ENCODE measurements around the gene PPP1R37. TPM values are rescaled to one million over a fixed set of nuclear protein-coding genes. Genes with fewer than 3 reads are reported as not detected.

Gene PPP1R37
- total and polyA plus RNA-seq, 4 donors, result 1.8 to 10.4 (median 9.3) TPM

GRCh38 chr19:45046355-45046754 is 46.6 kb upstream of the PPP1R37 start:
- TF ChIP-seq RAD21 (IDR thresholded peaks at IDR 0.05), result no peak
- TF ChIP-seq EGR1 (IDR thresholded peaks at IDR 0.05; ENCODE audit: low read depth in 2 of 2), result no peak
- no peak for TF ChIP-seq HNF4A (conservative IDR thresholded peaks at IDR 0.05)
- no peak for TF ChIP-seq YY1 (IDR thresholded peaks at IDR 0.05)
- no peak for TF ChIP-seq REST (IDR thresholded peaks at IDR 0.05)
- no peak for TF ChIP-seq FOXA1 (IDR thresholded peaks at IDR 0.05)
- TF ChIP-seq TAF1 (conservative IDR thresholded peaks at IDR 0.05), result no peak
- TF ChIP-seq MAX (IDR thresholded peaks at IDR 0.05), result no peak
- H3K9ac ChIP-seq (ENCODE audit: low read depth in 1 of 2, low read length in 2 of 2), result peak overlapping the region in 1 of 2 donors; percentile 25
- H3K4me1 ChIP-seq (ENCODE audit: control insufficient read depth in 4 of 4, insufficient read depth in 4 of 4, low read length in 3 of 4), result peaks cover 16 to 79% (median 69%) of the 10 kb centered on the region in 4 donors
- no peaks in the 10 kb centered on the region for H3K9me3 ChIP-seq (ENCODE audit: control insufficient read depth in 4 of 4, low read length in 3 of 4)
- peaks cover 0 to 16% (median 6%) of the 10 kb centered on the region in 4 donors for H3K36me3 ChIP-seq (ENCODE audit: control insufficient read depth in 4 of 4, insufficient read depth in 3 of 4, low read depth in 1 of 4, low read length in 3 of 4)
- no peak for DNase-seq (ENCODE audit: low spot score)
- 62% methylated on average over 7 of the region's 7 CpGs for WGBS
- H3K4me3 ChIP-seq (ENCODE audit: low read depth in 1 of 3, low read length in 3 of 3), result peak overlapping the region in 1 of 3 donors; percentile 27
- H3K27me3 ChIP-seq (ENCODE audit: control insufficient read depth in 4 of 4, insufficient read depth in 4 of 4, low read length in 3 of 4), result no peaks in the 10 kb centered on the region
- H3K27ac ChIP-seq (ENCODE audit: low read depth in 1 of 2, low read length in 2 of 2), result peak overlapping the region; percentile 67 to 78

- 58% methylated on average over 7 of the region's 7 CpGs for WGBS
- H3K27ac ChIP-seq (ENCODE audit: low read depth in 1 of 2, low read length in 2 of 2), result no peak overlapping the region
- no peaks in the 10 kb centered on the region for H3K9me3 ChIP-seq (ENCODE audit: control insufficient read depth in 4 of 4, low read length in 3 of 4)
- peaks cover 16 to 71% (median 65%) of the 10 kb centered on the region in 4 donors for H3K4me1 ChIP-seq (ENCODE audit: control insufficient read depth in 4 of 4, insufficient read depth in 4 of 4, low read length in 3 of 4)
- H3K4me3 ChIP-seq (ENCODE audit: low read depth in 1 of 3, low read length in 3 of 3), result no peak overlapping the region
- no peaks in the 10 kb centered on the region for H3K27me3 ChIP-seq (ENCODE audit: control insufficient read depth in 4 of 4, insufficient read depth in 4 of 4, low read length in 3 of 4)
- TF ChIP-seq RAD21 (IDR thresholded peaks at IDR 0.05) (no peak), SP1 (IDR thresholded peaks at IDR 0.05) (no peak), EGR1 (IDR thresholded peaks at IDR 0.05; ENCODE audit: low read depth in 2 of 2) (no peak), HNF4A (conservative IDR thresholded peaks at IDR 0.05) (no peak), CTCF (IDR thresholded peaks at IDR 0.05; ENCODE audit: low read depth, low read length, missing input control) (no peak), FOXA2 (IDR thresholded peaks at IDR 0.05) (no peak), REST (IDR thresholded peaks at IDR 0.05) (no peak), ZBTB33 (IDR thresholded peaks at IDR 0.05) (no peak)
- H3K36me3 ChIP-seq (ENCODE audit: control insufficient read depth in 4 of 4, insufficient read depth in 3 of 4, low read depth in 1 of 4, low read length in 3 of 4), result peaks cover 0 to 18% (median 2%) of the 10 kb centered on the region in 4 donors
- peak overlapping the region in 1 of 2 donors; percentile 18 for H3K9ac ChIP-seq (ENCODE audit: low read depth in 1 of 2, low read length in 2 of 2)
- no peak for DNase-seq (ENCODE audit: low spot score)
Observed at GRCh38 chr19:45047188-45047797, 45.7 kb upstream of the PPP1R37 start.
